ENCODE data around the gene IFT43. TPM values are rescaled to one million over a fixed set of nuclear protein-coding genes. Genes with fewer than 3 reads are reported as not detected.

The IFT43 gene
- total and polyA plus RNA-seq, 2 donors (not counting 3 experiments of a cell fraction or from before 2014, with no cell fraction given): 22.3 to 39.0 TPM

- ChIA-PET CTCF (interaction anchor here (0.7 to 1.1 kb wide), 3 partner anchors 28 to 269 kb away, joined by 3 to 4 read pairs (median 4); no protein-coding TSS in a partner anchor), POLR2A (interaction anchor here (0.6 kb wide), 1 partner anchor 354 kb away, joined by 3 read pairs; no protein-coding TSS in a partner anchor)
- Histone ChIP-seq H3K79me2 (ENCODE audit: control insufficient read depth, insufficient read depth, low read length) (no peaks in the 10 kb centered on the region), H3K27me3 (ENCODE audit: control insufficient read depth in 2 of 2, insufficient read depth in 2 of 2, low read length in 2 of 2) (no peaks in the 10 kb centered on the region), H3K9ac (replicated peaks; ENCODE audit: extremely low read depth, insufficient read depth, low read length) (no peak overlapping the region), H3K9me3 (replicated peaks; ENCODE audit: control insufficient read depth, insufficient read depth, low read length) (no peaks in the 10 kb centered on the region), H3K36me3 (ENCODE audit: control insufficient read depth in 2 of 2, extremely low read depth in 1 of 2, insufficient read depth in 2 of 2, low read length in 2 of 2) (no peaks in the 10 kb centered on the region), H2AFZ (ENCODE audit: low read depth, low read length) (no peak overlapping the region), H4K20me1 (replicated peaks; ENCODE audit: control insufficient read depth, extremely low read depth, insufficient read depth, low read length) (no peaks in the 10 kb centered on the region), H3K4me3 (replicated peaks in 1 of 3; ENCODE audit: insufficient read depth in 1 of 3, low read depth in 1 of 3, low read length in 3 of 3) (no peak overlapping the region), H3K4me1 (ENCODE audit: control insufficient read depth, extremely low read depth, insufficient read depth, low read length) (no peaks in the 10 kb centered on the region), H3K4me2 (ENCODE audit: insufficient read depth, low read length) (no peak overlapping the region), H3K9me1 (replicated peaks; ENCODE audit: control insufficient read depth, extremely low read depth, insufficient read depth, low read length) (no peaks in the 10 kb centered on the region), H3K27ac (ENCODE audit: insufficient read depth, low read depth, low read length) (no peak overlapping the region)
- TF ChIP-seq POLR2A (IDR thresholded peaks at IDR 0.05; ENCODE audit: low read depth, low read length) (no peak), EZH2 (IDR thresholded peaks at IDR 0.05; ENCODE audit: borderline replicate concordance, low read depth, low read length, severe bottlenecking) (no peak), JUN (IDR thresholded peaks at IDR 0.05; ENCODE audit: borderline replicate concordance, insufficient read depth, insufficient read length, low read depth) (no peak)
- no peak for FAIRE-seq
- dilution Hi-C loops (cut with MboI; ENCODE audit: extremely low pct_ligation_motif_present, low sequenced_read_pairs) (no loop called here), intact Hi-C loops (cut with micrococcal nuclease) (no loop called here)
- no TSS peak for BruUV-seq (replicated peaks)
- no peak for DNase-seq (ENCODE audit: low read depth, low spot score)
Observed at GRCh38 chr14:76083796-76084765, 98.5 kb downstream of the IFT43 start.

- Histone ChIP-seq H3K27me3 (ENCODE audit: control insufficient read depth in 2 of 2, insufficient read depth in 2 of 2, low read length in 2 of 2) (no peaks in the 10 kb centered on the region), H3K4me3 (replicated peaks in 1 of 3; ENCODE audit: insufficient read depth in 1 of 3, low read depth in 1 of 3, low read length in 3 of 3) (no peak overlapping the region), H3K4me1 (ENCODE audit: control insufficient read depth, extremely low read depth, insufficient read depth, low read length) (no peaks in the 10 kb centered on the region), H3K9me1 (replicated peaks; ENCODE audit: control insufficient read depth, extremely low read depth, insufficient read depth, low read length) (no peaks in the 10 kb centered on the region), H3K79me2 (ENCODE audit: control insufficient read depth, insufficient read depth, low read length) (no peaks in the 10 kb centered on the region), H2AFZ (ENCODE audit: low read depth, low read length) (no peak overlapping the region), H3K27ac (ENCODE audit: insufficient read depth, low read depth, low read length) (no peak overlapping the region), H3K9ac (replicated peaks; ENCODE audit: extremely low read depth, insufficient read depth, low read length) (no peak overlapping the region), H3K4me2 (ENCODE audit: insufficient read depth, low read length) (no peak overlapping the region), H3K36me3 (ENCODE audit: control insufficient read depth in 2 of 2, extremely low read depth in 1 of 2, insufficient read depth in 2 of 2, low read length in 2 of 2) (no peaks in the 10 kb centered on the region), H3K9me3 (replicated peaks; ENCODE audit: control insufficient read depth, insufficient read depth, low read length) (no peaks in the 10 kb centered on the region), H4K20me1 (replicated peaks; ENCODE audit: control insufficient read depth, extremely low read depth, insufficient read depth, low read length) (no peaks in the 10 kb centered on the region)
- ChIA-PET CTCF (no interaction called here), POLR2A (no interaction called here)
- no peak for DNase-seq (ENCODE audit: low read depth, low spot score)
- dilution Hi-C loops (cut with MboI; ENCODE audit: extremely low pct_ligation_motif_present, low sequenced_read_pairs) (no loop called here), intact Hi-C loops (cut with micrococcal nuclease) (no loop called here)
- TF ChIP-seq POLR2A (IDR thresholded peaks at IDR 0.05; ENCODE audit: low read depth, low read length): no peak
- no peak for TF ChIP-seq FOS (IDR thresholded peaks at IDR 0.05; ENCODE audit: borderline replicate concordance, insufficient read depth, low read length)
- no peak for TF ChIP-seq EZH2 (IDR thresholded peaks at IDR 0.05; ENCODE audit: borderline replicate concordance, low read depth, low read length, severe bottlenecking)
- TF ChIP-seq MYC (IDR thresholded peaks at IDR 0.05; ENCODE audit: low read depth, low read length): no peak
- no peak for TF ChIP-seq GATA2 (IDR thresholded peaks at IDR 0.05; ENCODE audit: insufficient read depth, insufficient read length, low read depth, low read length)
- no peak for TF ChIP-seq MAX (IDR thresholded peaks at IDR 0.05; ENCODE audit: insufficient read depth, insufficient read length)
- no peak for TF ChIP-seq POLR2AphosphoS5 (IDR thresholded peaks at IDR 0.05; ENCODE audit: insufficient read depth, low read depth, low read length)
- TF ChIP-seq CTCF (IDR thresholded peaks at IDR 0.05; ENCODE audit: extremely low read depth in 1 of 2, insufficient read depth in 1 of 2, low read depth in 1 of 2, low read length in 2 of 2): no peak
- TF ChIP-seq JUN (IDR thresholded peaks at IDR 0.05; ENCODE audit: borderline replicate concordance, insufficient read depth, insufficient read length, low read depth): no peak
- no peak for FAIRE-seq
- BruUV-seq (replicated peaks): no TSS peak
Observed at GRCh38 chr14:76085358-76085757, 99.8 kb downstream of the IFT43 start.
